Jurkat, Clone E6-1 (cell line): ENCODE results near the gene GEMIN4.
A peak's percentile ranks its signal among the peaks of the same experiment; 100 is the strongest.
"Not testable (repeated sequence)": the region's sequence is repeated elsewhere in the genome, so short reads cannot be mapped to it uniquely, and the experiment has no call there.

Experiments
- DNase-seq: peaks from one replicate; pipeline ENCODE4 v3.0.0-alpha.2; 2011; ENCODE audit warnings: low read depth, low spot score
- H3K4me3 ChIP-seq: 2 replicates; pipeline ENCODE4 v1.5.1; 2011; ENCODE audit warnings: mild to moderate bottlenecking, low read length, control low read depth, moderate library complexity

Gene GEMIN4

GRCh38 chr17:720706-721539 lies 31.1 kb downstream of the GEMIN4 start:
- H3K4me3 ChIP-seq: no peak overlapping the region
- no peak for DNase-seq

DNA sequence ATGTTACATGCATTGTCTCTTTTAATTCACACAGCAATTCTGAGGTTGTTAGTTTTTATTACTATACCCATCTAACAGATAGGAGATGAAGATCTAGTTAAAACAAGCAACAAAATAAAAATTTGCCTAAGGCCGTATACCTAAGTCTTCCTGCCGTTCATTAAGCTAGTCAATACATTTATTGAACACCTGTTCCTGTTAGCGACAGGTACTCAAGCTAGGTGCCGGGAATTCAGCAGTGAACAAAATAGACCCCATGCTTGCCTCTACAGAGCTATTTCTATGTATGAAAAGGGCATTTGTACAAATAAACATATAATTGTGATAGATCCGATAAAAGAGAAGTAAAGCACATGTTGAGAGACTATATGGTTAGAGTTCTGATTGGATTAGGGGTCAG lies 34.0 kb downstream of the GEMIN4 start:
- H3K4me3 ChIP-seq: no peak overlapping the region
- DNase-seq: no peak

DNA sequence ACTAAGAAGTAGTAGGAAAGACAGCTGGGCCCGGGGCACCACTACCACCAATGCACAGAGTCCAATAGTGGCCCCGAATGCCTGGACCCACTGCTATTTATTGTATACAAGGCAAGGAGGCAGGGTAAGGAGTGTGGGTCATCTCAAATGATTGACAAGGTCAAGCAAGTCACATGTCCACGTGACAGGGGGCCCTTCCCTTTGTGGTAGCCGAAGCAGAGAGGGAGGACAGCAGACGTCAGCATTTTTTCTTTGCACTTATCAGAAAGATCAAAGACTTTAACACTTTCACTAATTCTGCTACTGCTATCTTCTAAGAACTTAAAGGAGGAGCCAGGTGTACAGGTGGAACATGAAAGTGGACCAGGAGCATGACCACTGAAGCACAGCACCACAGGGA lies 43.9 kb downstream of the GEMIN4 start:
- DNase-seq: no peak
- H3K4me3 ChIP-seq: no peak overlapping the region

GRCh38 chr17:705863-706262 lies 46.2 kb downstream of the GEMIN4 start:
- DNase-seq: no peak
- H3K4me3 ChIP-seq: no peak overlapping the region

- H3K4me3 ChIP-seq: no peak overlapping the region
- DNase-seq: no peak
Observed at GRCh38 chr17:705011-705410, 47.1 kb downstream of the GEMIN4 start.

GRCh38 chr17:704111-704864 lies 47.8 kb downstream of the GEMIN4 start:
- DNase-seq: no peak
- no peak overlapping the region for H3K4me3 ChIP-seq

- DNase-seq: no peak
- no peak overlapping the region for H3K4me3 ChIP-seq
Observed at GRCh38 chr17:703081-703875, 48.8 kb downstream of the GEMIN4 start.

DNA sequence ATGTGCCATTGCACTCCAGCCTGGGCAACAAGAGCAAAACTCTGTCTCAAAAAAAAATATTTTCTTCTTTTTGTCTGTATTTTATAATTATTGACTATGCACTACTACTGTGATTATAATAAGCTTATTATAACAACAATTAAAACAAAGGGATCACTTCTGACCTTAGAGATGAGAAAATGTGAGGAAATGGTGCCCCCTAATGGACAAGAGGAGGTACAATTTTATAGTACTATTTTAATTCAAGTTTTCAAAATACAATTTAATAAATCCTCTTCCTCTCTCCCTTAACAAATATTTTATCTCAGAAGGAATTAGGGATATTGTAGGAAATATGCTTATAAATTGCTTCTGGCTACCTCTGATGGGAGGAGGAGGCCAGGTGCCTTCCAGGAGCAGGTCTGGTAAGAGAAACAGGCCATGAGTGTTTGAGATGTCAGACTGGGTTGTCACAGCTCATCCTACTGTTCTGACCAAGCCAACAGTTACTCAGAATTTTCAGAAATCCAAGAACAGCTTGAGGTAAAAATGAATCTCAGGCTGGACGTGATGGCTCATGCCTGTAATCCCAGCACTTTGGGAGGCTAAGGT lies 51.5 kb downstream of the GEMIN4 start:
- H3K4me3 ChIP-seq: no peak overlapping the region
- peak; percentile 19 for DNase-seq

GRCh38 chr17:699345-699744 lies 52.7 kb downstream of the GEMIN4 start:
- H3K4me3 ChIP-seq: no peak overlapping the region
- no peak for DNase-seq

DNA sequence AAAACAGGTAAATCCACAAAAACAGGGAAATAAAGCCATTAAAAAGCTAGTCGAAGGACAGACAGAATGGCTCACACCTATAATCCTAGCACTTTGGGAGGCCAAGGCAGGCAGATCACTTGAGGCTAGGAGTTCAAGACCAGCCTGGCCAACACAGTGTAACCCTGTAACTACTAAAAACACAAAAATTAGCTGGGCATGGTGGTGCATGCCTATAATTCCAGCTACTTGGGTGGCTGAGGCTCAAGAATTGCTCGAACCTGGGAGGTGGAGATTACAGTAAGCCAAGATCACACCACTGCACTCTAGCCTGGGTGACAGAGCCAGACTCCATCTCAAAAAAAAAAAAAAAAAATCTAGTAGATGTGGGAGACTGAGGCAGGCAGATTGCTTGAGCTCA lies 54.0 kb downstream of the GEMIN4 start:
- not testable (repeated sequence) for H3K4me3 ChIP-seq, DNase-seq

DNA sequence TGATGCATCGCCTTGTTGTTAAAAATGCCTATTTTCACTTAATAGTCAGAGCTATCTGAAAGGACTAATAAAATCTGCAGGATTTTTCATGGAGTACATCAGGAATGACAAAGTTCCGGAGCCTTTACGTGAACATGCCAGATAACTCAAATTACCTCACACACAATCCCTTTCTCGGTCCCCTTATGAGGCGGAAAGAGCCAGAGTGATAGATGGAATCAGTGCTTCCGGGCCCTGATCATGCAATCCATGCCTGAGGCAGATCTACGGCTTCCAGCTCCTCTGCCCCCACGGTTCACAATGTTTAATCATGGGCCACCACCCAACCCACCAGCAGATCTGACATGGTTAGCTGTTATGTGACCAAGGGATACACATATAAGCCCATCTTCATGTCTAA lies 54.4 kb downstream of the GEMIN4 start:
- DNase-seq: no peak
- no peak overlapping the region for H3K4me3 ChIP-seq

- no peak for DNase-seq
Observed at GRCh38 chr17:696369-696768, 55.7 kb downstream of the GEMIN4 start.

More at GRCh38 chr17:696369-696768, 55.7 kb downstream of the GEMIN4 start:
- no peak overlapping the region for H3K4me3 ChIP-seq
